Mucosa of rectum (tissue), 2 donors: ENCODE results near the gene ZNF790.
"Not testable (repeated sequence)": the region's sequence is repeated elsewhere in the genome, so short reads cannot be mapped to it uniquely, and the experiment has no call there.

ENCODE experiments used
- H3K27ac ChIP-seq, 2 donors: one replicate each; pipeline ENCODE4 v1.7.0; 2013; ENCODE audit warnings: inconsistent platforms in 2 of 2, low read depth in 2 of 2, low read length in 2 of 2
- H3K27me3 ChIP-seq, 2 donors: one replicate each; pipeline ENCODE4 v1.7.0; 2013; ENCODE audit warnings: low read length in 2 of 2; ENCODE audit not compliant: control insufficient read depth in 2 of 2, insufficient read depth in 2 of 2
- H3K36me3 ChIP-seq, 2 donors: one replicate each; pipeline ENCODE4 v1.7.0; 2013; ENCODE audit warnings: low read length in 2 of 2; ENCODE audit not compliant: control insufficient read depth in 2 of 2, insufficient read depth in 2 of 2
- H3K4me1 ChIP-seq, 2 donors: one replicate each; pipeline ENCODE4 v1.7.0; 2013; ENCODE audit warnings: low read length in 2 of 2, mild to moderate bottlenecking in 1 of 2; ENCODE audit not compliant: control insufficient read depth in 2 of 2, insufficient read depth in 2 of 2
- H3K4me3 ChIP-seq, 2 donors: one replicate each; pipeline ENCODE4 v1.7.0; 2013; ENCODE audit warnings: low read length in 2 of 2
- H3K9ac ChIP-seq, 2 donors: one replicate each; pipeline ENCODE4 v1.7.0; 2013; ENCODE audit warnings: low read length in 2 of 2, low read depth in 1 of 2, mild to moderate bottlenecking in 1 of 2
- H3K9me3 ChIP-seq, 2 donors: one replicate each; pipeline ENCODE4 v1.7.0; 2013; ENCODE audit warnings: low read length in 2 of 2; ENCODE audit not compliant: control insufficient read depth in 2 of 2
- donor health status: healthy.
- donor health status: Normal muscosa, but diverticular disease.

Gene ZNF790

DNA sequence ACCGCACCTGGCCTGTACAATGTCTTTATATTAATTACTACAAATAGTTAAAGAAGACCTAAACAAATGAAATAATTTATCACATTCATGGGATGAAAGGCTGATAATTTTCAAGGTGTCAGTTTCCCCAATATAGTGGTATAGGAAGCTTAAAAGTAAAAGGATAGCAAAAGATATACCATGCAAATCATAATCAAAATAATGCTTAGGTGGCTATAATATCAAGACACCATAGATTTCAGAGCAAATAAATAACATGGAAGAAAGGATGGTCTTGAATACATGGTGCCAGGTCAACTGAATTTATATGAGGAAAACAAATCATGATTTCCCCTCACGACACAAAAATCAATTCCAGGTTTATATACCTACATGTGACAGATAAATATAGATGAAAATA lies 4.8 kb downstream of the ZNF790 start:
- Histone ChIP-seq H3K27ac (no peak overlapping the region), H3K4me3 (no peak overlapping the region), H3K36me3 (peaks cover 8 to 25% of the 10 kb centered on the region in 2 donors), H3K27me3 (no peaks in the 10 kb centered on the region), H3K9me3 (peaks cover 38 to 41% of the 10 kb centered on the region in 2 donors), H3K9ac (no peak overlapping the region), H3K4me1 (peaks cover 7 to 8% of the 10 kb centered on the region in 2 donors)

DNA sequence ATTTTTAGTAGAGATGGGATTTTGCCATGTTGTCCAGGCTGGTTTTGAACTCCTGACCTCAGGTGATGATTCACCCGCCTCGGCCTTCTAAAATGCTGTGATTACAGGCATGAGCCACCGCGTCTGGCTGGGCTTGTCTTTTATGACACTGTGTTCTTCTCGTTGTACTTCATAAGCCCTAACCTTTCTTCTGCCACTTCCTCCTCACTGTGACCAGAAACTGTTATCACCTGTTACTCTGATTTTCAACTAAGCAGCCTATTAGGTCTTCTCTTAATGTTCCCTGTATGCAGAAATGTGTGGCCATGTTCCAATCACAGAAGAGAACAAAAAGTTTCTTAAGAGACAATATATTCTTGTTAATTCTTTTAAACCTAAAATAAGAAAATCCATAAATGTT lies 16.4 kb downstream of the ZNF790 start:
- Histone ChIP-seq H3K27ac (no peak overlapping the region), H3K36me3 (peaks cover 48 to 58% of the 10 kb centered on the region in 2 donors), H3K9ac (no peak overlapping the region), H3K9me3 (peaks cover 73 to 74% of the 10 kb centered on the region in 2 donors), H3K4me3 (no peak overlapping the region), H3K27me3 (no peaks in the 10 kb centered on the region), H3K4me1 (no peaks in the 10 kb centered on the region)

DNA sequence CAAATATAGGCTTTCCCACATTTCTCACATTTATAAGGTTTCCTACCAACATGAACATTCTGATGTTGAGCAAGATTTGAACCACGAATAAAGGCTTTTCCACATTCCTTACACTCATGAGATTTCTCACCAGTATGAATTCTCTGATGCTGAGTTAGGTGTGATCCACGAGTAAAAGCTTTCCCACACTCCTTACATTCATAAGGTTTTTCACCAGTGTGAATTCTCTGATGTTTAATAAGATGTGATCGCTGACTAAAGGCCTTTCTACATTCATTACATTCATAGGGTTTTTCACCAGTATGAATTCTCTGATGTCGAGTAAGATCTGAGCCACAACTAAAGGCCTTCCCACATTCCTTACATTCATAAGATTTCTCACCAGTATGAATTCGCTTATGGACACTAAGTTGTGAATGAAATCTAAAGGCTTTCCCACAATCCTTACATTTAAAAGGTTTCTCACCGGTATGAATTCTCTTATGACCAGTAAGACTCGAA lies 19.0 kb downstream of the ZNF790 start:
- no peak overlapping the region for H3K27ac ChIP-seq
- peaks cover 70 to 73% of the 10 kb centered on the region in 2 donors for H3K9me3 ChIP-seq
- H3K4me3 ChIP-seq: peak overlapping the region in 1 of 2 donors; percentile 5
- H3K9ac ChIP-seq: no peak overlapping the region
- no peaks in the 10 kb centered on the region for H3K4me1 ChIP-seq
- peaks cover 34 to 46% of the 10 kb centered on the region in 2 donors for H3K36me3 ChIP-seq
- H3K27me3 ChIP-seq: no peaks in the 10 kb centered on the region

DNA sequence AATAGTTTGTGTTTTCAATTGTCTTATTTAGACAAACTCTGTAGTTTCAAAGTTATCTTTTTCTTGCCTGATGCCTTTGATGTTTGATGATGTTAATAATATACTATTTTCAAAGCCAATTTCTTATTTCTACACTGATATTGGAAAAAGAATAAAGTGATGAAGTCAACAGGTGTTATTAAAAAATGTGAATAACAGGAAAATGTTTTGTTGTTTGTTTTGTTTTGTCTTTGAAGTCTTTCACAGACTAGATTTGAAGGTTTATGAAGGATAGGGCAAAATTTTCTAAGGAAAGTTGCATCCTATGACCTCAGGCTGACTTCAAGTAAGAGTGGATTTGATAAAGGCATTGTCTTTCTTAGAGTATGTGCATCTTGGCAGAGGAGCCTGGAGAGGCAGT lies 31.2 kb downstream of the ZNF790 start:
- no peak overlapping the region for H3K9ac ChIP-seq
- no peaks in the 10 kb centered on the region for H3K27me3 ChIP-seq
- H3K36me3 ChIP-seq: peaks cover 2 to 15% of the 10 kb centered on the region in 2 donors
- peaks cover 16 to 28% of the 10 kb centered on the region in 2 donors for H3K9me3 ChIP-seq
- H3K27ac ChIP-seq: no peak overlapping the region
- H3K4me1 ChIP-seq: no peaks in the 10 kb centered on the region
- no peak overlapping the region for H3K4me3 ChIP-seq

DNA sequence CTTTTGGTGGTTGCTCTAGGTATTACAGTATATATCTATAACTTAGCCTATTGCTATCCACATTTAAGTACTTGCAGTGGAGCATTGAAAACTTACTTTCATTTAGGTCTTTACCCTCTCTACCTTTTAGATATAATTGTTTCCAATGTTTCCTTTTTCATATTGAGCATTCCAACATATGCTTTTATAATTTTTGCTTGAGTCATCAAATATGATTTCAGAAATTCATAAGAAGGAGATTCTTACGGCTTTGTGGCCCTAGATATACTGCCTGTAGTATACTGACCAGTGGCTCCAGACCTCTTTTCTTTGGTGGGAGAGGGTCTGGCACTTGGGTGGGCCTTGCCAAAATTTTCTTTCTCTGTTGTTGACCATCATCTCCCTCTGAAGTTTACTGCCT lies 32.8 kb downstream of the ZNF790 start:
- Histone ChIP-seq H3K9me3 (peaks cover 13 to 28% of the 10 kb centered on the region in 2 donors), H3K27me3 (no peaks in the 10 kb centered on the region), H3K4me1 (no peaks in the 10 kb centered on the region), H3K4me3 (no peak overlapping the region), H3K9ac (no peak overlapping the region), H3K27ac (no peak overlapping the region), H3K36me3 (peaks cover 2 to 15% of the 10 kb centered on the region in 2 donors)

DNA sequence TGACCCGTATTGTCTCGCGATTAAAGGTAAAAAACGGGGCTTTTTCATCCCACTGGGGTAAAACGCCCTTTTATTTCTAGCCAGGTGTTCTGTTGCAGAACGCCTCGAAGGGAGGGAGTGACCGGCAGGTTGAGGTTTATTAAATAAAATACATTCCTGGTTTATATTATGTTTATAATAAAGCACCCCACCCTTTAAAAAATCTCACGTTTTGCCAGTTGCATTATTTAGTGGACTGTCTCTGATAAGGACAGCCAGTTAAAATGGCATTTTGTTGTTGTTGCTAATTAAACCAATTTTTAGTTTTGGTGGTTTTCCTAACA lies 40.4 kb downstream of the ZNF790 start:
- peak overlapping the region; percentile 45 to 77 for H3K27ac ChIP-seq
- H3K9ac ChIP-seq: peak overlapping the region; percentile 66 to 72
- H3K9me3 ChIP-seq: peaks cover 10 to 11% of the 10 kb centered on the region in 2 donors

DNA sequence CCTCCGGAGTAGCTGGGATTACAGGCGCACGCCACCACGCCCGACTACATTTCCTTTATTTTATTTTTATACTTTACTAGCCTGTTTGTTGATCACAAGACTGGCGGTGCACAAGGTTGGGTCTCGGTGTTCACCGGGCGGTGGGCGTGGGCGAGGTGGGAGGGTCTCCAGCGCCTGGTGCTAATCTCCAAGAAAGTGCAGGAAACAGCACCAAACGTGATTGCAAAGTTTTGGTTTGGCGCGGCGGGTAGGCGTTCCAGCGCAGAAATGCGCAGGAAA lies 41.5 kb downstream of the ZNF790 start:
- H3K4me1 ChIP-seq: no peaks in the 10 kb centered on the region
- H3K36me3 ChIP-seq: no peaks in the 10 kb centered on the region
- peak overlapping the region; percentile 86 to 92 for H3K4me3 ChIP-seq
- peaks cover 10 to 11% of the 10 kb centered on the region in 2 donors for H3K9me3 ChIP-seq
- H3K27me3 ChIP-seq: no peaks in the 10 kb centered on the region
- peak overlapping the region in 1 of 2 donors; percentile 17 for H3K9ac ChIP-seq
- peak overlapping the region in 1 of 2 donors; percentile 15 for H3K27ac ChIP-seq

More for the DNA sequence above, 40.4 kb downstream of the ZNF790 start:
- no peaks in the 10 kb centered on the region for H3K4me1 ChIP-seq
- peak overlapping the region; percentile 86 to 92 for H3K4me3 ChIP-seq
- no peaks in the 10 kb centered on the region for H3K27me3 ChIP-seq
- H3K36me3 ChIP-seq: peaks cover 0 to 6% of the 10 kb centered on the region in 2 donors

DNA sequence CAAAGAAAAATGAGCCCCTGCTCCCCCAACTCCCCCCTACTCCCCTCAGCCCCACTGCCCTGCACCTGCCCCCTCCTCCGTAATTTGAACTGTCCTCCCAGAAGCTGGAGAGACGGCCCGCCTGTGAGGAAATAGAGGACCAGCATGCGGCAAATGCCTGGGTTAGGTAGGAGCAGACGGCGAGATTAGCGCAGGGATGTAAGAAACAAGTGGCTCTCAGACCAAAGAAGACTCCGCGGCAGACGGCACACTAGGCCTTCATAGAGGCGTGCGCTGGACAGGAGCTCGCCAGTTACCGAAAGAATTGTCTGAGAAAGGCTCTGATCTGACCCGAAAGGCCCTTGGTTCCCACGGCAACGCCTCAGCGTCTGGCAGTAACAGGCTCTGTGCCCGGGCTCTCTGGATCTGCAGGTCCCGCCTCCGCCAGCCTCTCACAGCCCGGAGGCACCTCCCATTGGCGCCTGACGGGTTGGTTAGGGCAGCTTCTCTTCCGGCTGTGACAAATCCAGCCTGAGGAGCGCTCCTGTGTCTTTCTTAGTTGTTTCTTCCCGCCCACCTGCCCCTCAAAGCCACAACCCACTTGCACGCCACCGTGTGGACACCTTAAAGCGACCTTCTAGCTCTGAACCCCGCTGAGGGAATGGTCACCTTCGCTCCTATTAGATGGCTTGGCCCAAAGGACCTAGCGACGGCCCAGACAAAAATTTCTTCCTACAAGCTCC lies 46.6 kb downstream of the ZNF790 start:
- not testable (repeated sequence) for H3K4me3 ChIP-seq, H3K4me1 ChIP-seq

DNA sequence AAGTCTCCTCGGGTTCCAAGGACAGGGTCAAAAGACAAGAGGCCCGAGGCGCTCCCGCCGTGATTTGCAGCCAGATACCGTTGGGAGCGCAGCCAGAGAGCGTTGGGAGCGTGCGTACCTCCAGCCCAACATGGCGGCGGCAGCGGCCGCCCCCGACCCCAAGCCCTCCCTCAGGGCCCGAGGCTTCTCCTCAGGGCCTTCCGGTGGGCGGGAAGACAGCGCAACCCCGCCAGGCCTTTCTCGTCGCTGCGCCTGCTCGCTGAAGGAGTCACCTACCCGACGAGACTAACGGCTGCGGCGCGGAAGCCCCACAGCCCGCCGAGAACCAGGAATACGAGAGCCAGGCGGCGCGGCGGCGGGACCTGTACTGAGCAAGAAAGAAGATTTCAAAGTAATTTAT lies 62.4 kb downstream of the ZNF790 start:
- H3K27ac ChIP-seq: no peak overlapping the region
- peaks cover 5 to 13% of the 10 kb centered on the region in 2 donors for H3K9me3 ChIP-seq
- no peaks in the 10 kb centered on the region for H3K36me3 ChIP-seq
- no peak overlapping the region for H3K9ac ChIP-seq
- H3K4me3 ChIP-seq: no peak overlapping the region
- no peaks in the 10 kb centered on the region for H3K27me3 ChIP-seq
- H3K4me1 ChIP-seq: peaks cover 11 to 15% of the 10 kb centered on the region in 2 donors

More for the DNA sequence above, 46.6 kb downstream of the ZNF790 start:
- H3K36me3 ChIP-seq, H3K9ac ChIP-seq, H3K27ac ChIP-seq, H3K27me3 ChIP-seq: not testable (repeated sequence)
- H3K9me3 ChIP-seq: peaks cover 7 to 16% of the 10 kb centered on the region in 2 donors

DNA sequence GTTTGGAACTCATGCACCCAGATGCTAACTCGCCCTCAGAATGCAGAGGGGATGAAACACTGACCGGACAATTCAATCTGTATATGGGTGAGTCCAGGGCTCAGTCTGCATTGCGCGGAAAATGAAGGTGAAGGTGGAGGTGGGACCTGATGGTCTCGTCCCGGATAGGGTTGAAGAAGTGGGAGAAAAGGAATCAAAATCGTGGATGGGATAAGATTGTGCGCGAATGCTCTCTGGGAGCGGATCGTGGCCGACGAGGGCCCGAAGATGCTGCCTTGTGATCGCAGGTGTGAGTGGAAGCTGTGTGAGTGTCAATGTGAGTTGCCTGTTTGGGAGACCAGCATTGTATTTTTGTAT lies 65.0 kb downstream of the ZNF790 start:
- Histone ChIP-seq H3K27ac (peak overlapping the region in 1 of 2 donors; percentile 68), H3K4me3 (peak overlapping the region; percentile 90 to 97), H3K27me3 (no peaks in the 10 kb centered on the region), H3K9me3 (peaks cover 8 to 12% of the 10 kb centered on the region in 2 donors), H3K4me1 (peaks cover 11 to 15% of the 10 kb centered on the region in 2 donors), H3K9ac (peak overlapping the region; percentile 74 to 79), H3K36me3 (no peaks in the 10 kb centered on the region)
